ENCODE measurements around the gene NHLRC3. TPM values are rescaled to one million over a fixed set of nuclear protein-coding genes. Genes with fewer than 3 reads are reported as not detected.
"Not testable (repeated sequence)": the region's sequence is repeated elsewhere in the genome, so short reads cannot be mapped to it uniquely, and the experiment has no call there.

Gene NHLRC3
- polyA plus RNA-seq (ENCODE audit: insufficient read length in 10 of 10), result 10 to 100 TPM; 24.5 to 48.6 (median 30.1) TPM
- long read RNA-seq, donor 1, partial matches to known transcripts, result 18 of 20 reads
- long read RNA-seq, donor 1, other reads (novel, unspliced or antisense), result 0 of 20 reads
- long read RNA-seq, donor 2, partial matches to known transcripts, result 0 of 1 reads
- long read RNA-seq, donor 2, other reads (novel, unspliced or antisense), result 0 of 1 reads
- long read RNA-seq, donor 3, result 0 reads
- long read RNA-seq, donor 4, partial matches to known transcripts, result 0 of 4 reads
- long read RNA-seq, donor 4, other reads (novel, unspliced or antisense), result 0 of 4 reads
- long read RNA-seq, donor 5, partial matches to known transcripts, result 0 of 1 reads
- long read RNA-seq, donor 5, other reads (novel, unspliced or antisense), result 0 of 1 reads
- long read RNA-seq, donor 6, transcript NHLRC3-201 (6 exons, 3,275 nt), result major isoform, 5 of 8 reads
- long read RNA-seq, donor 6, partial matches to known transcripts, result 0 of 8 reads
- long read RNA-seq, donor 6, other reads (novel, unspliced or antisense), result 0 of 8 reads
- long read RNA-seq, donor 7, partial matches to known transcripts, result 0 of 5 reads
- long read RNA-seq, donor 7, other reads (novel, unspliced or antisense), result 0 of 5 reads
- long read RNA-seq, donor 8, partial matches to known transcripts, result 21 of 24 reads
- long read RNA-seq, donor 8, other reads (novel, unspliced or antisense), result 0 of 24 reads
- long read RNA-seq, donor 9, result 0 reads

DNA sequence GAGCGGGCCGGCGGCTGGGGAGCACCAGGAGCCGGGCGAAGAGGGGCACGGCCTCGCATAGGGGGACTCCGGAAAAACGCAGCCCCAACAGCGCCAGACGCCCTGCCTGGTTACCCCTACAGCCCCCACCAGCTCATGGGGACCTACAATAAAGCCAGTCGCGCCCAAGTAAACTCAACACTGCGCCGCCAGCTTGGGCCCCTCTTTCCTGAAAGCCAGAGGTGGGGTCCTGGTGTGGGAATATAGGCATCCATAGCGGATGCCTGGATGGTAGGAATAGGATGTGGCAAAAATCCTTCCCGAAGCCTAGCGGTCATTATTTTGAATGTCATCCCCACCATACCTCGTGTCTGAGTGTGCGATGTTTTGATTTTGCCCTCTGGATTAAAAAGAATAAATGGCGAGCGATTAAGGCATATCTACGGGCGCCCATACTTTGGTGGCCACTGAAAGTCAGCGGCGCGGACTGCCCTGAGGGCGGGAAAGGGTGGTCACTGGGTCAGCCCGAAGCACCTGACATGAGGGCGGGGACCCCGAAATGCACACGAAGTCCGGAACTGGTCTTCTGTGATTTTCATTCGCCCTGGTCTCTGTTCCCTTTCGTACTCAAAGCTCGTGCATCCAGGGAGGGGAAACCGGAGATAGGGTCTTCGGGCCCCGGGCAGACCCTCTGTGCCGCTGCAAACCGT, at the start of gene NHLRC3, which contains the start of gene PROSER1:
Gene NHLRC3, plus strand, starts transcription at position 577 of the 689 bp plus-strand sequence. CDS start 184 bp downstream, outside the sequence.
Gene PROSER1, minus strand, starts transcription at position 210 of the 689 bp plus-strand sequence. CDS start 847 bp downstream, outside the sequence.
- peak; percentile 94 to 98 (median 96) for DNase-seq

DNA sequence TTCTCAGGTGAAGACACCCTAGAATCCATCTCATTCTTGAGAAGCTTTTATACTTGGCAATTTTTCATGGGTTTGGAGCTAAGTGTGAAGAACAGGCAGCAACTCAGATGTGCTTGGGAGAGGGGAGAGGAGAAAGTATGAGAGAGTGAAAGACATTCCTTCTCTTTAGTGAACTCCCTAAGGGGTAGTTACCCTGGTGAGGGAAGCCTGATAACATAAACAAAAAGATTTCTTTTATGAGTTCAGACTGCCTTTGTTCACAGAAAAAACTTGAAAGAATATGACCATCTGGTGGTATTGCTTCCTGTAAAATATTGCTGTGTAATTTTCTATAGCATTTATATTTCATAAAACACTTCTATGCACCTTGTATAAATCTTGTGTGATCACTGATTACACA, 47.6 kb upstream of the NHLRC3 start, which contains the start of gene STOML3:
Gene STOML3, minus strand, starts transcription at position 139 of the 400 bp plus-strand sequence. Its CDS starts 110 bp downstream, at position 29.
- peak in 1 of 3 donors; percentile 9 for DNase-seq

DNA sequence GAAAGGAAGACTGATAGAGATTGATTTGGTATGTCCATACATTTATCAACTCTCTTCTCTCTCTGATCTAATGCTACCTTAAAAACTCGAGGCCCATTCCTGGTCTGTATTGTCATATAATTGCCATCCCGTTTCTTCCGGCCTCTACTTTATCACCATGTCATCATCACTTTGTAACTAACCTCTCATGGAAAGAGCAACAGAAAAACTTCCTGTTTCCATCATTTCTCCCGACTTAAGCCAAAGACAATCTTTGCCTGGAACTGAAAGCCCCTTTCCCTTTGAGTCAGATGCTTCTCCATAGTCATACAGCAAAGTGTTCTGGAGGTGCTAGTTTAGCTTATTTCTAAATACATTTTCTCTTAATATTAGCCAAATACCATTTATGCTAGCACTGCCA, 44.9 kb upstream of the NHLRC3 start:
- no peak for DNase-seq

DNA sequence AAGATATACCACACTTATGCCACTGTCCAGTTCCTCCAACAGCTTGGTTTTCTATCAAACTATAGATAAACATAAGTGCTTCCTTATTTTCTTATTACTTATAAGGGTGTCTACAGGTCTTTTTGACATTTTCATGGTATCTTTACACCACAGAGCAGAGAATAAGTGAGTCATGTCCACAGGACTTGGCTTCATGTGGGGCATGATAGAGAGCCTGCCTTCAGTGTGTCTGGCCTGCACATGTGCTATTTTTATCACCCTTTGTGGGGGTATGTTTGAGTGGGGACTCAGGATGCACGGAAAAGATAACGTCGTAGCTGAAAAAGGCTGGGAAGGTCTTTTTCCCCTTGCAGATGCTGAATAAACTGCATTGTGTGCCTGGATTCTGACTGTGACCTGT, 39.5 kb upstream of the NHLRC3 start:
- no peak for DNase-seq

DNA sequence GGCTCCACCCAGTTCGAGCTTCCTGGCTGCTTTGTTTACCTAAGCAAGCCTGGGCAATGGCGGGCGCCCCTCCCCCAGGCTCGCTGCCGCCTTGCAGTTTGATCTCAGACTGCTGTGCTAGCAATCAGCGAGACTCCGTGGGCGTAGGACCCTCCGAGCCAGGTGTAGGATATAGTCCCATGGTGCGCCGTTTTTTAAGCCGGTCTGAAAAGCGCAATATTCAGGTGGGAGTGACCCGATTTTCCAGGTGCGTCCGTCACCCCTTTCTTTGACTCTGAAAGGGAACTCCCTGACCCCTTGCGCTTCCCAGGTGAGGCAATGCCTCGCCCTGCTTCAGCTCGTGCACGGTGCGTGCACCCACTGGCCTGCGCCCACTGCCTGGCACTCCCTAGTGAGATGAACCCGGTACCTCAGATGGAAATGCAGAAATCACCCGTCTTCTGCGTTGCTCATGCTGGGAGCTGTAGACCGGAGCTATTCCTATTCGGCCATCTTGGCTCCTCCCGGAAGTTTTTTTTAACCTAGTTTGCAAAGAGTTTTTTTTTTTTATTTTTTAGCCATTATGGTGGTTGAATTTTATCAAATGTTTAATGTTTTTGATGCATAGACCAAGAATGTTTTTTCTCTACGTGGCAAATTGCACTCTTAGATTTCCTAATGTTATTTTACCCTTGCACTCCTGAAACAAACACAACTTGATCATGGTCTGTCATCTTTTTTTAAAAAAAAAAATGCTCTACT, 31.7 kb upstream of the NHLRC3 start:
- not testable (repeated sequence) for DNase-seq

DNA sequence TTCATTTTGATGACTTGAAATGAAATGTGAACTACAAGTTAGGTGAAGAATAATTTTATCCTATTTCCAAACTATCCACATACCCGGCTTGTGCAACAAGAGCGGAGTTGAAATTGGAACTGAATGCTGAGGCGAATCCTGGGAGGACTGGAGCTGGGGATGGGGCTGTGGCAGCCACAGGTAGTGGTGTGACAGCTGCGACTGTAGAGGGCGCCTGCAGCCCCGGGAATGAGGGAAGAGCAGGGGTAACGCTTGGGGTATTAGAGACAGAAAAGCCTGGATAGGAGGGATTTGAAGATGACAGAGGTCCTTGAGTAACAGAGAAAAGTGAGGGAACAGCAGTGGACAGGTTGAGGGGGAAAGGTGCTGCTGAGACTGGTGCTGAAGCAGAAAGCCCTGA, 25.6 kb upstream of the NHLRC3 start:
- no peak for DNase-seq

GRCh38 chr13:39013462-39013861, 24.8 kb upstream of the NHLRC3 start:
- no peak for DNase-seq

- no peak for DNase-seq
These were observed 22.2 kb upstream of the NHLRC3 start for GRCh38 chr13:39016087-39016486.

- peak in 1 of 3 donors; percentile 34 for DNase-seq
These were observed 21.5 kb upstream of the NHLRC3 start for GRCh38 chr13:39016787-39017186.

- no peak for DNase-seq
These were observed 17.3 kb upstream of the NHLRC3 start for GRCh38 chr13:39020853-39021462.

GRCh38 chr13:39023316-39023715, 14.9 kb upstream of the NHLRC3 start:
- no peak for DNase-seq

GRCh38 chr13:39023761-39024160, 14.5 kb upstream of the NHLRC3 start:
- no peak for DNase-seq

DNA sequence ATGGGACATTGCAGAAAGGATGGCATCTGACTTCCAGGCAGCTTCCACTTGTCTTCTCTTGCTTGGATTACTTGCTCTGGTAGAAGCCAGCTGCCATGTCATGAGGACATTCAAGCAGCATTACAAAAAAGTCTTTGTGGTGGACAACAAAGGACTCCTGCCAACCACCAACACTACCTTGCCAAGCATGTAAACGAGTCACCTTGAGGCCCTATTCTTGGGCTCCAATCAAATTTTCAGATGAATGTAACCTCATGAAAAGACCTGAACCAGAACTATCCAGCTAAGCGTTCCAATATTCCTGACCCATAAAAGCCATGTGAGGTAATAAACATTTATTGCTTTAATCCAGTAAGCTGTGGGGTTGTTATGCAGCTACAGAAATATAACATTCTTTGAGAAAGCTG, 12.8 kb upstream of the NHLRC3 start:
- no peak for DNase-seq

GRCh38 chr13:39032150-39032549, 6.1 kb upstream of the NHLRC3 start:
- DNase-seq, result no peak

DNA sequence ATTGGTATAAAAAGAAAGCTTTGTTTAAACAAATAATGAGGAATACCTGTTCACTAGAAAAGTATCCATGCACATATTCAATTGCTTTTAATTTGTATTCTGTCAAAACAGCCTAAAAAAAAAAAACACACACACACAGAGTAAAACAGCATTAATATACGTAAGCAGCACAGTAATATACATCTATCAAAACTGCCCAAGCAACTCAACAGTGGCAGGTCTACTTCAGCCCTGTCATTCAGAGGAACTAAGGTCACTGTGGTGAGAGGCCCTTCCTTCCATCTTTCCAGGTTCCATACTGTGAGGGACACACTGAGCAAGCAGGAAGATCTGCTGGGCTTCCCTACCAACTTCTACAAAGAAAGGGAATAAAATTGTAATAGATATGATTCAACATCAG, 4.2 kb upstream of the NHLRC3 start:
- DNase-seq, result no peak

GRCh38 chr13:39035204-39035603, 3.1 kb upstream of the NHLRC3 start:
- DNase-seq, result no peak

GRCh38 chr13:39035799-39036198, 2.5 kb upstream of the NHLRC3 start:
- no peak for DNase-seq

GRCh38 chr13:39036212-39036611, 2.0 kb upstream of the NHLRC3 start:
- peak in 1 of 3 donors; percentile 21 for DNase-seq

DNA sequence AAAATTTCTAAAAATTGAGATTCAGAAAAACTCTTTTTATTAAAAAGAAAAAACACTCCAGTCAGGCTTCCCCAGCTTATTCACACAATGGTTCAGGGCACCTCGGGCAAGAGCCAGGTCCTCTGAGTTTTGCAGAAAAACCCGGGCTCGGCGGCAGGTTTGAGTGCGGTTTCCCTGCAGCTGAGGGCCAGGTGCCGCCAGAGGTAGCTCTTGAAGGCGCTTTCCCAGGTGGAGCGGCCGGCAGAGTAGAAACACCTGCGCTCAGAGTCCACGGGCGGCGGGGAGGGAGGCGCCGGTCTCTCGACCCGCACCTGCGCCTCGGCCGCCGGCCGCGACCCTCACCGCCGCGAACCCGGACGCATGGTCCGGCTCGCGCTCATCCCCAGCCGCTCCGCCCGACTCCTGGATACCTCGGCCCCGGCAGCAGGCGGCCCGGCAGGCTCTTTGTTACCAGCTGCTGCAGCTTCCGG, 811 bp upstream of the NHLRC3 start:
- no peak for DNase-seq

DNA sequence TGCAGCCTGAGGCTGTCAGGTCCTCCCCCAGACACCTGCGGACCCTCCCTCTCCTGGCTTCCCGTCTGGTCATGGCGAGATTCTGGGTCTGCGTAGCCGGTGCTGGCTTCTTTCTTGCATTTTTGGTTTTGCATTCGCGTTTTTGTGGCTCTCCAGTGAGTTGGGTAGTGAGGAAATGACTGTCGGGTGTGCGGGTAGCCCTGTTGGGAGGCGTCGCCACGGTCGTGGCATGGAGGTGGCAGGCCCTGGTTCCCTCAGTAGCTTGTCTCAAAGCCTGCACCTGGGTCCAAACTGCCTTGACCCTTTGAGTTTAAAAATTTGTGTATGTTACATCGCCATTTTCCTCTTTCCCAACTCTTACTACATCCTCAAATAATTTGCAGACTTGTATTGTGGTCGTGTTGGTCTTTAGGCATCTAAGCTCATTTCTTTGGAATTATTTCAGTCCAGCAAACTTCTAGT, 344 bp downstream of the NHLRC3 start:
- no peak for DNase-seq

DNA sequence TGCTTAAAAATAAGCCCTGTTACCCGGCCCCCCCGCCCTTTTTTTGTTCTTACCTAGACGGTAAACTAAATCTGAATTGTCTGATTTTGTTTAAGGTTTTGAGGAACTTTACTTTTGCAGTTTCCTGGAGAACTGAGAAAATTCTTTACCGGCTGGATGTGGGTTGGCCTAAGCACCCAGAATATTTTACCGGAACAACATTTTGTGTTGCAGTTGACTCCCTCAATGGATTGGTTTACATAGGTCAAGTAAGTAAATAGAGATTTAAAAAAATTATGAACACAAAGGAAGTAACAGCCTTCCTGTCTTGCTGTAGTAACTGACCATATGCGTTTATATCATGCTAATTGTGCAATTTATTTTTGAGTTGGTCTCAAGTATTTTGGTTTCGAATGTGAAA, 785 bp downstream of the NHLRC3 start:
- DNase-seq, result no peak

Data from muscle of back (tissue), 13 donors.